ENCODE measurements around the gene ERGIC1. TPM values are rescaled to one million over a fixed set of nuclear protein-coding genes. Genes with fewer than 3 reads are reported as not detected.

Gene ERGIC1
- total and polyA plus RNA-seq, 2 experiments from 2014 or later = 25.2 to 92.2 TPM

GRCh38 chr5:172892713-172893112 is 58.7 kb downstream of the ERGIC1 start:
- Histone ChIP-seq H3F3A (replicated peaks; ENCODE audit: low read depth) (no peaks in the 10 kb centered on the region), H3K4me3 (no peak overlapping the region), H3K27me3 (ENCODE audit: insufficient read depth) (no peaks in the 10 kb centered on the region), H3K79me2 (replicated peaks; ENCODE audit: insufficient read depth) (no peaks in the 10 kb centered on the region), H4K20me1 (replicated peaks; ENCODE audit: insufficient read depth) (peaks cover 4% of the 10 kb centered on the region; the same call in 1 of the 2 replicates), H2AFZ (no peak overlapping the region), H3K36me3 (ENCODE audit: insufficient read depth) (no peaks in the 10 kb centered on the region; the same call in 1 of the 2 replicates), H3K27ac (ENCODE audit: low read depth) (peak overlapping the region; percentile 6; the same call in 1 of the 2 replicates), H3K4me1 (ENCODE audit: insufficient read depth) (no peaks in the 10 kb centered on the region), H3K9me2 (ENCODE audit: insufficient read depth) (no peaks in the 10 kb centered on the region), H3K4me2 (no peak overlapping the region)
- TF ChIP-seq POLR2AphosphoS5 (IDR thresholded peaks at IDR 0.05; ENCODE audit: low read depth) = no peak
- no peak for TF ChIP-seq STAT1 (IDR thresholded peaks at IDR 0.05; ENCODE audit: unreplicated experiment)
- no peak for TF ChIP-seq ZNF331 (CRISPR knock-in tag; IDR thresholded peaks at IDR 0.05; ENCODE audit: low read depth)
- TF ChIP-seq JUNB (IDR thresholded peaks at IDR 0.05; ENCODE audit: unreplicated experiment) = no peak
- no peak for TF ChIP-seq ZNF462 (CRISPR knock-in tag; IDR thresholded peaks at IDR 0.05)
- no peak for TF ChIP-seq ZNF114 (CRISPR knock-in tag; IDR thresholded peaks at IDR 0.05)
- TF ChIP-seq REST (IDR thresholded peaks at IDR 0.05; ENCODE audit: unreplicated experiment) = no peak
- TF ChIP-seq CTCF (conservative IDR thresholded peaks at IDR 0.05; ENCODE audit: low read depth in 2 of 2) = no peak
- TF ChIP-seq CREB1 (CRISPR knock-in tag; IDR thresholded peaks at IDR 0.05; ENCODE audit: low read depth) = no peak
- no peak for TF ChIP-seq EZH2 (IDR thresholded peaks at IDR 0.05; ENCODE audit: low read depth, unreplicated experiment)
- TF ChIP-seq ETS1 (IDR thresholded peaks at IDR 0.05) = no peak
- no peak for TF ChIP-seq EZH2phosphoT487 (IDR thresholded peaks at IDR 0.05; ENCODE audit: unreplicated experiment)
- no peak for TF ChIP-seq NANOG (IDR thresholded peaks at IDR 0.05; ENCODE audit: borderline replicate concordance)
- DNase-seq (ENCODE audit: low spot score) (no peak), ATAC-seq (no peak)
- Mint-ChIP-seq H3K4me1 (peaks cover 1% of the 10 kb centered on the region), H3K9me3 (no peaks in the 10 kb centered on the region), H3K27ac (no peak overlapping the region), H3K27me3 (ENCODE audit: insufficient read depth, low read depth, poor library complexity) (peaks cover 4% of the 10 kb centered on the region), H3K4me3 (no peak overlapping the region), H3K36me3 (ENCODE audit: low read depth) (peaks cover 45% of the 10 kb centered on the region)
